ENCODE measurements around the gene CRABP2.

DNA sequence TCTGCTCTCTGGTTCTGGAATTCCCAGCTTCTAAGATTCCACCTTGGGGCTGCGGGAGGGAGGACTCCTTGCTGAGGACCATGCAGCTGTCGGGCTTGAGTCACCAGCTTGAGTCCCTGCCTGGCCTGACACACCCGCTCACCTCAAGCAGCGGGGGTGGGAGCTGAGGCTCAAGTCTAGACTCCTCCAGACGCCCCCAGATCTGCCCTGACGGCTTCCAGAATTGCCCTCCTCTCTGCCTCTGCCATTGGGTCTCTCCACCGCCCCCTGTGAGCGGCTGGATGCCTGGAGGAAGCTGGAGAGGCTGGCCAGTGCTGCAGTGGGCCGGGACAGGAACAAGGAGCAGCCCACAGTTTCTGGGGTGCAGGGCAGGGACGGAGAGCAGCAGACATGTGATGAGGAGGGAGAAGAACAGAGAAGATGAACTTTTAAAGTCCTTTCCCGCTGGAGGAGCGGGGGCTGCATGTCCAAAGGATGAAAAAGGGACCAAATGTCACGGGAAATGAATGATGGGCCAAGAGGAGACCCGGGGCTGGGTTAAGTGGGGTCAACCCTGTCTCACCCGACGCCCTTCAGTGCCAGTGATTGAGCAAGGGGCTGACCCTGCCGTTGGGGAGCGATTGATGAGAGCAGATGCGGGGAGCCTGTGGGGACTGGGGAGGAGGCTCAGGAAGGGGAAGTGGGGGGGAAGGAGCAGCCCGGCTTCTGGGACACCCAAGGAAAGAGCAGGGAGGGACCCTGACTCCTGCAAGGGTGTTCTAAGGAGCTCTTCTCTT, 13.5 kb downstream of the CRABP2 start:
- TF ChIP-seq EZH2 (IDR thresholded peaks at IDR 0.05; ENCODE audit: borderline replicate concordance, control insufficient read depth, low read depth, low read length) = no peak
- no peak for TF ChIP-seq SUZ12 (IDR thresholded peaks at IDR 0.05; ENCODE audit: unreplicated experiment)
- TF ChIP-seq CHD2 (IDR thresholded peaks at IDR 0.05; ENCODE audit: borderline replicate concordance, low read depth, low read length) = no peak

Data from GM12878 (cell line).